Fibroblast of the aortic adventitia (primary cell): ENCODE data around the gene NTRK3. TPM values are rescaled to one million over a fixed set of nuclear protein-coding genes. Genes with fewer than 3 reads are reported as not detected.

Experiments
- DNase-seq: peaks from one replicate; pipeline ENCODE4 v3.0.0-alpha.2; 2010; ENCODE audit warnings: low read depth
- H3K4me3 ChIP-seq: 2 replicates; pipeline ENCODE4 v1.5.1; 2011; ENCODE audit warnings: low read depth, mild to moderate bottlenecking, control low read depth, low read length, moderate library complexity
- CTCF ChIP-seq: IDR thresholded peaks from 2 replicates; pipeline ENCODE4 v1.5.1; 2011; ENCODE audit warnings: mild to moderate bottlenecking, low read length, control low read depth, inconsistent platforms; ENCODE audit not compliant: insufficient read depth
- total RNA-seq: library from RNA; depleted of rRNA; stranded (reverse); fragments of >200 nt; gene quantifications from 2 replicates; pipeline ENCODE4 v1.2.3, GENCODE V29; 2012; ENCODE audit warnings: low replicate concordance

NTRK3 gene
- total RNA-seq, 1 donor = 19.6 TPM

DNA sequence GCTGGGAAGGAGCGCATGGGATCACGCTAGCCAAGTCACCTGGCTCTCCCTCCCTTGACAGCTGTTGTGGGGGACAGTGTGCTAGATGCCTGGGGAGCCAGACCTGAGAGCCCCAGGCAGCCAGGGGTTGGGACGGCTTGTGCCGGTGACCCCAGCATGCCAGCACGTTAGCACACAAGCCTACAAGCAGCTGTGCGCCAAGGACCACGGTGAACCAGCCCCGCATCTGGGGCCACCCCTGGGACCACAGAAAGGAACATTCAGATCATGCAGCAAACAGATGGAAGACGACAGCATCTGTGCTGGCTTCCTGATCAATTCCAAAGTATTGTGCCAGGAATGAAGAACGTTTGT lies 64.8 kb downstream of the NTRK3 start:
- no peak for TF ChIP-seq CTCF
- no peak for DNase-seq
- H3K4me3 ChIP-seq = no peak overlapping the region

DNA sequence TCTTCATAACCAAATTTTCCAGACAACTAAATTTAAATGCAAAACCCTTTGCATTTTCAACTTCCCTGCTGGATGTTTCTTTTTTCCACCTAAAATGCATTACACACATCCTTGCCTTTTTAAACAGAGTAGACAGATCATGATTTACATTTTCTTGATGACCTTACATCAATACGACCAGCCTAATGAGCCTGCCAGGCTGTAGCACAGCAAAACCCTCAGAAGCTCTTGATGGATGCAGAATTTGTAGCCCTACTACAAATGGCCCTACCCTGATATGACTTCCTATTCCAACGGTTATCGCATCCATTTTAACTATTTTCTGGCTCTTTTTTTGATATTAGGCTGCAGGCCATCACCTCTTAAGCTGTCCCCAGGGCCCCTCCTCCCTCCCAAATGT lies 66.3 kb downstream of the NTRK3 start:
- H3K4me3 ChIP-seq = no peak overlapping the region
- no peak for TF ChIP-seq CTCF
- no peak for DNase-seq

DNA sequence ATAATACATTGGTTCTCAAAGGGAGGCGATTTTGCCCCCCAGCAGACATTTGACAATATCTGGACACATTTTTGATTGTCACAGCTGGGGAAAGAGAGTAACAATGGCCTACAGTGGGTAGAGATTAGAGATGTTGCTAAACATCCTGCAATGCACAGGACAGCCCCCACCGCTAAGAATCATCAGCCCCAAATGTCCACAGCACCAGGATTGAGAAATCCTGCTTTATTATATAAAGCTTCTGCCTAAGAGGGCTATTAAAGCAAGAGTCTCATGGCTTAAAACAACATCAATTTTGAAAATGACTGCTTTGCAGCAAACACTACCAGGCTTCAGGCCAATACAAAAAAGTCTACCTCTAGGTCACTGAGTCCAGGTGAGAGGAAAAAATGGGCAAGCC lies 68.2 kb downstream of the NTRK3 start:
- peak; percentile 41 for DNase-seq
- no peak for TF ChIP-seq CTCF
- H3K4me3 ChIP-seq = no peak overlapping the region

GRCh38 chr15:88187195-88187594 lies 69.3 kb downstream of the NTRK3 start:
- TF ChIP-seq CTCF = no peak
- no peak overlapping the region for H3K4me3 ChIP-seq
- peak; percentile 20 for DNase-seq

DNA sequence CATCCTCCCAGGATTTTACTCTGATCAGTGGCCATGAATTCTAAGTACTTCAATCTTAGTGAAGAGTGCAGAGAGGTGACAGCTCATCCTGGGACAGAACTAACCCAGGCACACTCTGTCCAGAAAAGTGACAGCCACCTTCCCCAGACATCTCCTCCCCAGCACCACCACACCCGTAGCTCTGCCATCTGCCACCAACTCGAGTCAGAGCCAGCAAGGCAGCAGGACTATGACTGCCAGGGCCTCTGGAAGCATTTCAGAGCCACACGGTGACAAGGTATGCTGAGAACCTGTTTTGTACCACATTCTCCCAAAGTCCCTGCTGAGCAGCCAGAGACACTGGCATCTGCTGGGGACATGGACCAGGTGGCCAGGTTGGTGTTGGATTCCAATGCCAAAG lies 71.0 kb downstream of the NTRK3 start:
- no peak for DNase-seq
- H3K4me3 ChIP-seq = no peak overlapping the region
- no peak for TF ChIP-seq CTCF

DNA sequence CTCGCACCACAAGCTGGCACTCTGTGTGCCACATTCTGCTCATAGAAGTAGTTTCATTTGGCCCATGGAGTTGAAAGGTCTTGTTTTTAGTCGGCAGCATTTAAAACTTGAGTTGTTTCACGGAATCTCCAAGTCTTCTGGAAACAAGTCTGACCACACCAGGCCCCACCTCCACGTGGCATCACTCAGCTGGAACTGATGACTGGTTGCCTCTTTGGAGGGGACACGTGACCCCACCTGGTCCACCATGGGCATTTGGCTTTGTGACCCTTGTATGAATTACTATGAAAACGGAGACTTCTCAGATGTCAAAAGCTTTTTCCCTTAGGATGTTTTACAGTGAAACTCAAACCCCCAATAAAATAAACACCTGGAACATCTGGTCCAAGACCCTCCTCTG lies 74.9 kb downstream of the NTRK3 start:
- H3K4me3 ChIP-seq = no peak overlapping the region
- TF ChIP-seq CTCF = no peak
- DNase-seq = no peak

DNA sequence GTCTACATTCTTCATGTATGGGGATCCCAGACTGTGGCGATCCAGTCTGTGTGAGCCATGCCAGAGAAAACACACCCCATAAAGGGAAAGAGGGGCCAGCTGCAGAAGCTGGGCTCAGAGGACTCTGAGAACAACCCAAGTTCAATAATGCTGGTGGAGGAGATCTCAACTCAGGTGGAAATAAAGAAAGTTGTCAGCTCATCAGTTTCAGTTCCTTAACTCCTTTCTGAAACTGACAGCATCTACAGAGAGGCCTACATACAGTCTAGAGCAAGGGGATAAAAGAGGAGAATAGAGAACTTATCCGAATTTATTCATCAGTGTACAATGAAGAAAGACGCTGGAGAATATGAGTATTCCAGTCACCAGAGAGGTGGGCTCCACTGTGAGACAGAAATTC lies 77.0 kb downstream of the NTRK3 start:
- no peak overlapping the region for H3K4me3 ChIP-seq
- TF ChIP-seq CTCF = no peak
- no peak for DNase-seq
